Keratinocyte (primary cell): ENCODE measurements around the gene CHL1. TPM values are rescaled to one million over a fixed set of nuclear protein-coding genes. Genes with fewer than 3 reads are reported as not detected.

Experiments
- DNase-seq: peaks from one replicate; pipeline ENCODE4 v3.0.0-alpha.2; 2011; ENCODE audit warnings: low read depth, missing footprints, low spot score
- FAIRE-seq: peaks from 2 replicates; lab custom pipeline; 2011; peaks lifted over from hg19 to GRCh38; lab: Jason Lieb, UNC
- H2AFZ ChIP-seq: 2 replicates; pipeline ENCODE4 v1.6.0; 2012; ENCODE audit warnings: low read length, control low read depth, inconsistent platforms; ENCODE audit not compliant: control insufficient read depth
- H3K27ac ChIP-seq: 2 replicates; pipeline ENCODE4 v1.5.1; 2011; ENCODE audit warnings: low read length; ENCODE audit not compliant: control insufficient read depth, insufficient read depth
- H3K27me3 ChIP-seq: 3 replicates; pipeline ENCODE4 v1.6.0; 2011; ENCODE audit warnings: low read length; ENCODE audit not compliant: control insufficient read depth, insufficient read depth; ENCODE audit errors: extremely low read depth
- H3K36me3 ChIP-seq, 2 experiments: 2 replicates in 1 of 2; 3 replicates in 1 of 2; pipeline ENCODE4 v1.5.1; 2011; ENCODE audit warnings: low read length in 2 of 2, mild to moderate bottlenecking in 1 of 2; ENCODE audit not compliant: control insufficient read depth in 2 of 2, insufficient read depth in 2 of 2; ENCODE audit errors: extremely low read depth in 1 of 2
- H3K4me1 ChIP-seq: 3 replicates; pipeline ENCODE4 v1.5.1; 2011; ENCODE audit warnings: low read length; ENCODE audit not compliant: control insufficient read depth, insufficient read depth; ENCODE audit errors: extremely low read depth
- H3K4me2 ChIP-seq: 3 replicates; pipeline ENCODE4 v1.6.0; 2011; ENCODE audit warnings: low read depth, low read length; ENCODE audit not compliant: control insufficient read depth, insufficient read depth; ENCODE audit errors: extremely low read depth
- H3K4me3 ChIP-seq, 3 experiments: fragments of 200-600 bp in 1 of 3; sonication (generic) in 1 of 3; 2 replicates in 2 of 3; 3 replicates in 1 of 3; pipeline ENCODE4 v1.5.1; 2011 to 2016; ENCODE audit warnings: low read length in 3 of 3, mild to moderate bottlenecking in 3 of 3, control low read depth in 2 of 3, inconsistent platforms in 1 of 3, low read depth in 1 of 3, mixed read lengths in 1 of 3, mixed run types in 1 of 3, moderate library complexity in 1 of 3; ENCODE audit not compliant: control insufficient read depth in 2 of 3, insufficient read depth in 2 of 3; ENCODE audit errors: extremely low read depth in 1 of 3
- H3K79me2 ChIP-seq: 2 replicates; pipeline ENCODE4 v1.6.0; 2012; ENCODE audit warnings: low read length; ENCODE audit not compliant: control insufficient read depth, insufficient read depth
- H3K9ac ChIP-seq: 3 replicates; pipeline ENCODE4 v1.6.0; 2011; ENCODE audit warnings: low read length; ENCODE audit not compliant: control insufficient read depth, insufficient read depth; ENCODE audit errors: extremely low read depth
- H3K9me1 ChIP-seq: 3 replicates; pipeline ENCODE4 v1.6.0; 2011; ENCODE audit warnings: low read length; ENCODE audit not compliant: control insufficient read depth, insufficient read depth; ENCODE audit errors: extremely low read depth
- H3K9me3 ChIP-seq: 2 replicates; pipeline ENCODE4 v1.5.1; 2012; ENCODE audit warnings: low read depth, low read length; ENCODE audit not compliant: control insufficient read depth
- H4K20me1 ChIP-seq: 3 replicates; pipeline ENCODE4 v1.6.0; 2011; ENCODE audit warnings: low read length; ENCODE audit not compliant: control insufficient read depth, insufficient read depth; ENCODE audit errors: extremely low read depth
- EZH2 ChIP-seq: IDR thresholded peaks from one replicate; pipeline ENCODE4 v1.6.1; 2012; ENCODE audit warnings: inconsistent platforms, mild to moderate bottlenecking, low read length, moderate library complexity
- dilution Hi-C: fragments of 300-500 bp; cut with MboI; formaldehyde crosslinking; loops from one replicate; pipeline ENCODE4 v1.7.0; 2020; ENCODE audit warnings: low sequenced_read_pairs; ENCODE audit not compliant: extremely low pct_ligation_motif_present
- polyA plus RNA-seq, 5 experiments: library from polyadenylated mRNA; depleted of rRNA in 3 of 5; stranded (reverse) in 3 of 5; stranded (forward) in 1 of 5; unstranded in 1 of 5; fragments of >200 nt; gene quantifications; 1 replicate in 1 of 5; 2 replicates in 3 of 5; 3 replicates in 1 of 5; pipeline versions ENCODE4 v1.2.1 to v1.2.3, GENCODE V29; 2011 to 2012; ENCODE audit warnings: missing spikeins in 2 of 5, low read depth in 1 of 5, low replicate concordance in 1 of 5
- TF ChIP-seq, protein P1 (sequence below), 3 experiments: IDR thresholded peaks in 1 of 3; conservative IDR thresholded peaks in 1 of 3; optimal IDR thresholded peaks in 1 of 3; 2 replicates in 2 of 3; 3 replicates in 1 of 3; pipeline versions ENCODE3 to v1.5.1; 2011; ENCODE audit warnings: low read length in 3 of 3, mild to moderate bottlenecking in 3 of 3, moderate library complexity in 2 of 3, control low read depth in 1 of 3, inconsistent platforms in 1 of 3; ENCODE audit not compliant: insufficient read depth in 2 of 3; ENCODE audit errors: extremely low read depth in 1 of 3

The CHL1 gene
- polyA plus RNA-seq, 1 donor (not counting 4 experiments of a cell fraction or from before 2014, with no cell fraction given) = 0.04 TPM

DNA sequence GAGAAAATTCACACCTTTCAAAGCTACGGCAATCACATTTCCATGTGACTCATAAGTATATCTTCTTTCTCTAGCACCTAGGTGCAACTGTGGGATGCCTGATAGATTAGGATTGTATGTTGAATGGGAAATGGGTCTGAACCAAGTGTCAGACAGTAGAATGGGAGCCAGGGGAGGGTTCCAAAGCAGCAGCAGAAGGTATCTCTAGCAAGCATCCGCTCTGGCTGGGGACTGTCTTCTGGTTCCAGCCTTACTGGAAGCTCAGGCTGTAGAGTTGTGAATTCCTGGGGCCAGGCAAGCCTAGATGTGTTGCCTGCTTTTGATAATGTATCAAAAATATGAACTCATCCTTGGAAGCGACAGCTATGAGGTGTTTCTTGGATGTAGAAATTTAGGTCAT lies 2.1 kb upstream of the CHL1 start:
- Histone ChIP-seq H2AFZ (no peak overlapping the region), H3K79me2 (no peaks in the 10 kb centered on the region), H3K27me3 (peaks cover 55% of the 10 kb centered on the region), H3K27ac (no peak overlapping the region), H3K4me2 (no peak overlapping the region), H3K9ac (no peak overlapping the region), H3K9me1 (no peaks in the 10 kb centered on the region), H4K20me1 (no peaks in the 10 kb centered on the region), H3K36me3 (no peaks in the 10 kb centered on the region), H3K4me1 (peaks cover 4% of the 10 kb centered on the region), H3K9me3 (no peaks in the 10 kb centered on the region), H3K4me3 (no peak overlapping the region)
- dilution Hi-C loops = no loop called here
- FAIRE-seq = no peak
- TF ChIP-seq, protein P1, sequence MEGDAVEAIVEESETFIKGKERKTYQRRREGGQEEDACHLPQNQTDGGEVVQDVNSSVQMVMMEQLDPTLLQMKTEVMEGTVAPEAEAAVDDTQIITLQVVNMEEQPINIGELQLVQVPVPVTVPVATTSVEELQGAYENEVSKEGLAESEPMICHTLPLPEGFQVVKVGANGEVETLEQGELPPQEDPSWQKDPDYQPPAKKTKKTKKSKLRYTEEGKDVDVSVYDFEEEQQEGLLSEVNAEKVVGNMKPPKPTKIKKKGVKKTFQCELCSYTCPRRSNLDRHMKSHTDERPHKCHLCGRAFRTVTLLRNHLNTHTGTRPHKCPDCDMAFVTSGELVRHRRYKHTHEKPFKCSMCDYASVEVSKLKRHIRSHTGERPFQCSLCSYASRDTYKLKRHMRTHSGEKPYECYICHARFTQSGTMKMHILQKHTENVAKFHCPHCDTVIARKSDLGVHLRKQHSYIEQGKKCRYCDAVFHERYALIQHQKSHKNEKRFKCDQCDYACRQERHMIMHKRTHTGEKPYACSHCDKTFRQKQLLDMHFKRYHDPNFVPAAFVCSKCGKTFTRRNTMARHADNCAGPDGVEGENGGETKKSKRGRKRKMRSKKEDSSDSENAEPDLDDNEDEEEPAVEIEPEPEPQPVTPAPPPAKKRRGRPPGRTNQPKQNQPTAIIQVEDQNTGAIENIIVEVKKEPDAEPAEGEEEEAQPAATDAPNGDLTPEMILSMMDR (optimal IDR thresholded peaks at IDR 0.05 in 1 of 3, IDR thresholded peaks at IDR 0.05 in 1 of 3, conservative IDR thresholded peaks at IDR 0.05 in 1 of 3; ENCODE audit: extremely low read depth in 1 of 3, insufficient read depth in 2 of 3, low read length in 3 of 3) = no peak
- peak; percentile 41 for TF ChIP-seq EZH2
- DNase-seq = no peak

DNA sequence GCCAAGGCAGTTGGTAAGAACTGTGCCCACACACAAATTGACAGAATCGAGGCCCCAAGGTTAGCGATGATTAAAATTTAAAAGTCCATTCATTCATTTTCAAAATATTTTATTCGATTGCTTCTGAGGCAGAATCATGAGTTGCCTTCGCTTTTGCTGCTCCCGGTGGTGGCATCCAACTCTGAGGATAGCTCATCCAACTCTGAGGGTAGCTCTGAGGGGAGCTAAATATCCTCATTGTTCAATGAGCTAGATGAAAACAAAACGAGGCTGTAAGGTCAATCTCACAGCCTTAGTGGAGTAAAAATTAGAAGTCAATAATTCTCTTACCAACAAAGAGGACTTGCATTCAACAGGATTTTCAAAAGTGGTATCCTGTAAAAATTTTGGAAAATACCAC lies 897 bp upstream of the CHL1 start:
- H3K4me3 ChIP-seq = no peak overlapping the region
- no peak overlapping the region for H3K4me2 ChIP-seq
- H4K20me1 ChIP-seq = no peaks in the 10 kb centered on the region
- H2AFZ ChIP-seq = no peak overlapping the region
- H3K4me1 ChIP-seq = peaks cover 4% of the 10 kb centered on the region
- DNase-seq (no peak), FAIRE-seq (no peak)
- TF ChIP-seq, protein P1 (optimal IDR thresholded peaks at IDR 0.05 in 1 of 3, IDR thresholded peaks at IDR 0.05 in 1 of 3, conservative IDR thresholded peaks at IDR 0.05 in 1 of 3; ENCODE audit: extremely low read depth in 1 of 3, insufficient read depth in 2 of 3, low read length in 3 of 3) = no peak
- TF ChIP-seq EZH2 = no peak
- peaks cover 55% of the 10 kb centered on the region for H3K27me3 ChIP-seq
- H3K9ac ChIP-seq = no peak overlapping the region
- dilution Hi-C loops = no loop called here
- H3K79me2 ChIP-seq = no peaks in the 10 kb centered on the region
- no peak overlapping the region for H3K27ac ChIP-seq
- no peaks in the 10 kb centered on the region for H3K9me1 ChIP-seq
- H3K9me3 ChIP-seq = no peaks in the 10 kb centered on the region
- no peaks in the 10 kb centered on the region for H3K36me3 ChIP-seq
